H1 (cell line): ENCODE data around the gene CABP2. TPM values are rescaled to one million over a fixed set of nuclear protein-coding genes. Genes with fewer than 3 reads are reported as not detected.
A peak's percentile ranks its signal among the peaks of the same experiment; 100 is the strongest.

Source experiments
- CTCF ChIA-PET: fragments of 300-600 bp; sonication (Branson Sonifier 250); formaldehyde crosslinking; loops from one replicate; lab custom pipeline; 2021; ENCODE audit not compliant: partially characterized antibody; lab: Charles Lee
- POLR2A ChIA-PET: fragments of 300-600 bp; sonication (Branson Sonifier 250); formaldehyde crosslinking; loops from one replicate; lab custom pipeline; 2021; ENCODE audit warnings: inconsistent platforms; ENCODE audit not compliant: partially characterized antibody; lab: Charles Lee
- DNase-seq, 2 experiments: peaks; one replicate each; pipeline versions ENCODE4 v3.0.0 to v3.0.0-alpha.2; 2010 to 2022; ENCODE audit warnings: low spot score in 2 of 2, low read depth in 1 of 2, mixed read lengths in 1 of 2
- FAIRE-seq: peaks from 2 replicates; lab custom pipeline; 2011; peaks lifted over from hg19 to GRCh38; lab: Jason Lieb, UNC
- H2AFZ ChIP-seq: 2 replicates; pipeline ENCODE4 v1.8.1; 2012; ENCODE audit warnings: low read length, inconsistent platforms
- H2AK5ac ChIP-seq: 2 replicates; pipeline ENCODE4 v1.6.1; 2013; ENCODE audit warnings: low read depth, low read length
- H2BK120ac ChIP-seq: replicated peaks from 2 replicates; pipeline ENCODE3; 2013; ENCODE audit warnings: low read depth, low read length, inconsistent platforms
- H2BK12ac ChIP-seq: 2 replicates; pipeline ENCODE4 v1.6.1; 2013; ENCODE audit warnings: low read depth, low read length
- H2BK15ac ChIP-seq: 2 replicates; pipeline ENCODE4 v1.6.1; 2013; ENCODE audit warnings: low read length
- H2BK20ac ChIP-seq: 2 replicates; pipeline ENCODE4 v1.6.1; 2013; ENCODE audit warnings: low read length
- H2BK5ac ChIP-seq: 2 replicates; pipeline ENCODE4 v1.6.1; 2013; ENCODE audit warnings: low read depth, low read length
- H3K14ac ChIP-seq: 2 replicates; pipeline ENCODE4 v1.6.1; 2013; ENCODE audit warnings: inconsistent platforms; ENCODE audit not compliant: insufficient read length
- H3K18ac ChIP-seq: 2 replicates; pipeline ENCODE4 v1.6.1; 2013; ENCODE audit warnings: low read length; ENCODE audit errors: extremely low read depth
- H3K23ac ChIP-seq: 2 replicates; pipeline ENCODE4 v1.6.1; 2013; ENCODE audit warnings: inconsistent platforms; ENCODE audit not compliant: insufficient read length
- H3K23me2 ChIP-seq: 2 replicates; pipeline ENCODE4 v1.6.1; 2013; ENCODE audit warnings: low read depth, low read length
- H3K27ac ChIP-seq: 2 replicates; pipeline ENCODE4 v1.6.1; 2011; ENCODE audit warnings: low read depth, low read length, inconsistent platforms
- H3K27me3 ChIP-seq, 4 experiments: replicated peaks in 1 of 4; 1 replicate in 1 of 4; 2 replicates in 3 of 4; pipeline versions ENCODE4 v1.6.1 to v1.8.1; 2011 to 2013; ENCODE audit warnings: low read length in 3 of 4, mild to moderate bottlenecking in 3 of 4, inconsistent platforms in 2 of 4, mixed read lengths in 2 of 4, moderate library complexity in 1 of 4; ENCODE audit not compliant: control insufficient read depth in 3 of 4, insufficient read depth in 3 of 4; ENCODE audit errors: extremely low read depth in 1 of 4
- H3K36me3 ChIP-seq, 4 experiments: 2 replicates each; pipeline versions ENCODE4 v1.6.1 to v1.8.1; 2011 to 2013; ENCODE audit warnings: mild to moderate bottlenecking in 4 of 4, low read length in 3 of 4, moderate library complexity in 2 of 4, control low read depth in 1 of 4, inconsistent platforms in 1 of 4; ENCODE audit not compliant: insufficient read depth in 4 of 4, control insufficient read depth in 2 of 4
- H3K4ac ChIP-seq: replicated peaks from 2 replicates; pipeline ENCODE3; 2013; ENCODE audit warnings: low read length, low read depth, mixed read lengths, inconsistent platforms; ENCODE audit not compliant: insufficient read length
- H3K4me1 ChIP-seq, 4 experiments: replicated peaks in 1 of 4; 1 replicate in 1 of 4; 2 replicates in 3 of 4; pipeline versions ENCODE4 v1.6.1 to v1.8.1; 2011 to 2013; ENCODE audit warnings: low read length in 3 of 4, inconsistent platforms in 2 of 4, mixed read lengths in 1 of 4; ENCODE audit not compliant: insufficient read depth in 4 of 4, control insufficient read depth in 3 of 4
- H3K4me2 ChIP-seq, 2 experiments: 2 replicates each; pipeline versions ENCODE4 v1.6.1 to v1.8.1; 2011 to 2013; ENCODE audit warnings: low read depth in 2 of 2, low read length in 2 of 2, control low read depth in 1 of 2, inconsistent platforms in 1 of 2, mild to moderate bottlenecking in 1 of 2; ENCODE audit not compliant: insufficient read depth in 1 of 2
- H3K4me3 ChIP-seq, 4 experiments: fragments of 200-600, 300-600 bp in 1 of 4; sonication (generic), shearing (Covaris generic), sonication (Bioruptor Twin) in 1 of 4; 2 replicates each; pipeline versions ENCODE4 v1.5.1 to v1.8.1; 2011 to 2016; ENCODE audit warnings: low read length in 4 of 4, low read depth in 3 of 4, control low read depth in 2 of 4, inconsistent platforms in 2 of 4, mild to moderate bottlenecking in 2 of 4, mixed read lengths in 1 of 4, moderate library complexity in 1 of 4; ENCODE audit not compliant: insufficient read depth in 2 of 4; ENCODE audit errors: extremely low read depth in 1 of 4
- H3K56ac ChIP-seq: replicated peaks from 2 replicates; pipeline ENCODE3; 2013; ENCODE audit warnings: low read depth, mild to moderate bottlenecking, mixed read lengths, low read length, inconsistent platforms; ENCODE audit not compliant: insufficient read length
- H3K79me1 ChIP-seq: 2 replicates; pipeline ENCODE4 v1.6.1; 2013; ENCODE audit warnings: low read depth, low read length, control low read depth
- H3K79me2 ChIP-seq, 2 experiments: 2 replicates each; pipeline versions ENCODE4 v1.6.1 to v1.8.1; 2012 to 2013; ENCODE audit warnings: low read length in 2 of 2, mild to moderate bottlenecking in 2 of 2, inconsistent platforms in 1 of 2; ENCODE audit not compliant: insufficient read depth in 2 of 2, control insufficient read depth in 1 of 2
- H3K9ac ChIP-seq, 4 experiments: replicated peaks in 1 of 4; 1 replicate in 1 of 4; 2 replicates in 3 of 4; pipeline versions ENCODE4 v1.6.1 to v1.8.1; 2011 to 2013; ENCODE audit warnings: low read depth in 3 of 4, low read length in 3 of 4, control low read depth in 2 of 4, mild to moderate bottlenecking in 2 of 4, moderate library complexity in 2 of 4, inconsistent platforms in 1 of 4; ENCODE audit errors: extremely low read depth in 1 of 4
- H3K9me3 ChIP-seq, 2 experiments: 2 replicates each; pipeline versions ENCODE4 v1.6.1 to v1.8.1; 2012 to 2013; ENCODE audit warnings: mild to moderate bottlenecking in 2 of 2, moderate library complexity in 2 of 2, control low read depth in 1 of 2, inconsistent platforms in 1 of 2, low read depth in 1 of 2, low read length in 1 of 2, mixed read lengths in 1 of 2; ENCODE audit not compliant: insufficient read depth in 2 of 2
- H4K20me1 ChIP-seq, 2 experiments: replicated peaks in 1 of 2; 2 replicates each; pipeline versions ENCODE3 to v1.8.1; 2011 to 2013; ENCODE audit warnings: inconsistent platforms in 2 of 2, low read length in 2 of 2, mild to moderate bottlenecking in 1 of 2; ENCODE audit not compliant: insufficient read depth in 2 of 2, control insufficient read depth in 1 of 2
- H4K5ac ChIP-seq: 2 replicates; pipeline ENCODE4 v1.6.1; 2013; ENCODE audit warnings: low read length, low read depth, mixed read lengths, inconsistent platforms; ENCODE audit not compliant: insufficient read length
- H4K8ac ChIP-seq: 2 replicates; pipeline ENCODE4 v1.8.0; 2013; ENCODE audit warnings: mild to moderate bottlenecking, moderate library complexity, low read length, inconsistent platforms; ENCODE audit not compliant: insufficient read depth; ENCODE audit errors: extremely low read depth
- H4K91ac ChIP-seq: replicated peaks from 2 replicates; pipeline ENCODE3; 2013; ENCODE audit warnings: low read length, mixed read lengths, inconsistent platforms; ENCODE audit not compliant: insufficient read length
- CTCF ChIP-seq, 3 experiments: IDR thresholded peaks; 1 replicate in 2 of 3; 2 replicates in 1 of 3; pipeline versions ENCODE4 v1.5.1 to v1.6.1; 2011; ENCODE audit warnings: low read length in 3 of 3, mild to moderate bottlenecking in 3 of 3, inconsistent platforms in 2 of 3, low read depth in 1 of 3, moderate library complexity in 1 of 3; ENCODE audit not compliant: insufficient read depth in 1 of 3; ENCODE audit errors: control extremely low read depth in 1 of 3
- GABPA ChIP-seq: IDR thresholded peaks from 2 replicates; pipeline ENCODE4 v1.6.1; 2011; ENCODE audit warnings: mild to moderate bottlenecking, low read length, moderate library complexity, borderline replicate concordance; ENCODE audit not compliant: insufficient read depth
- WGBS, 2 experiments: shearing (Covaris generic) in 1 of 2; methylation state at CpG; one replicate each; pipeline versions ENCODE4 v1.1.6 to v1.1.7; 2013 to 2015; ENCODE audit warnings: low lambda C conversion rate in 2 of 2, mixed read lengths in 2 of 2, inconsistent platforms in 1 of 2, low coverage in 1 of 2, missing lambda C conversion rate in 1 of 2; ENCODE audit not compliant: insufficient replicate concordance in 2 of 2, insufficient coverage in 1 of 2, insufficient read length in 1 of 2; ENCODE audit errors: extremely low coverage in 1 of 2, missing lambda C conversion rate in 1 of 2; 5-methylcytosine and 5-hydroxymethylcytosine counted together
- polyA plus RNA-seq, 7 experiments: library from polyadenylated mRNA; depleted of rRNA in 3 of 7; stranded (reverse) in 5 of 7; unstranded in 2 of 7; fragments of >200 nt in 5 of 7; fragments of 200-250 nt in 2 of 7; gene quantifications; 1 replicate in 5 of 7; 2 replicates in 1 of 7; 4 replicates in 1 of 7; pipeline versions ENCODE4 v1.2.1 to v1.2.3, GENCODE V29; 2011 to 2013; ENCODE audit warnings: missing spikeins in 2 of 7, mixed read lengths in 2 of 7
- total RNA-seq: library from RNA; stranded (reverse); fragmentation: NEBNext Ultra II Directional; extraction: Animal tissue kit (Norgen Biotek cat#: 25700); gene quantifications from 2 replicates; pipeline ENCODE4 v1.2.1, GENCODE V29; 2021

The CABP2 gene
- total and polyA plus RNA-seq, 2 of the 8 experiments (the other 6 are each of a cell fraction or from before 2014, with no cell fraction given) = not detected

DNA sequence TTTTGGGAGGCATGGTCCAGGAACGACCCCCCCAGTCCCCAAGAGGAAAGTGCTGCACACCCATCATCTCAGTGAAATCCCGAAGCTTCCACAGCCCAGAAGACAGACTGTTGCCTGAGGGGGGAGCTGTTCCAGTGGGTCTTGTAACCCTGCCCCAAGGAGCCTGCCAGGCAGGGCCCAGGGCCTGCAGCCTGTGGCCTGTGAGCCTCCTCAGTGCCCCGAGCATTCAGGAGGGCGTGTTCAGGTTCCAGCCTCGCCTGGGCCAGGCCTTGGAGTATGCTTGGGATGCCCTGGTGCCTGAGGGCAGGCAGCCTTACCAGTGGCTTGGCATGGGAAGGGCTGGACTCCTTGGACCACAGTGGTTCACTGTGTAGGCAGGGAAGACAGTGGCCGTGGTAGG, 18.0 kb upstream of the CABP2 start:
- ChIA-PET POLR2A (no interaction called here), CTCF (interaction anchor here (1.1 to 3.3 kb wide), 6 partner anchors 11 to 66 kb away, joined by 3 to 11 read pairs (median 4); no protein-coding TSS in a partner anchor)
- Histone ChIP-seq H2BK120ac (peak overlapping the region; percentile 54), H3K23ac (no peak overlapping the region), H3K79me1 (no peaks in the 10 kb centered on the region), H3K4me1 (peaks cover 0 to 5% (median 0%) of the 10 kb centered on the region in 4 experiments; a peak in 2 of 7 replicates), H4K5ac (no peak overlapping the region), H2AK5ac (no peak overlapping the region), H2BK5ac (no peak overlapping the region), H4K8ac (peak overlapping the region; percentile 53; the same call in 1 of the 2 replicates), H3K4me2 (no peak overlapping the region), H3K18ac (no peak overlapping the region), H3K27ac (no peak overlapping the region), H3K4me3 (no peak overlapping the region), H4K91ac (no peak overlapping the region), H3K9me3 (peaks cover 5 to 6% of the 10 kb centered on the region in 2 experiments; a peak in 2 of 4 replicates), H3K23me2 (no peaks in the 10 kb centered on the region), H3K9ac (no peak overlapping the region), H4K20me1 (no peaks in the 10 kb centered on the region), H2BK12ac (no peak overlapping the region), H3K14ac (no peak overlapping the region), H3K27me3 (no peaks in the 10 kb centered on the region; a peak in 1 of 7 replicates), H3K4ac (no peak overlapping the region), H2BK15ac (no peak overlapping the region), H3K36me3 (no peaks in the 10 kb centered on the region), H3K79me2 (no peaks in the 10 kb centered on the region), H3K56ac (no peak overlapping the region), H2AFZ (no peak overlapping the region), H2BK20ac (peak overlapping the region; percentile 32; the same call in 1 of the 2 replicates)
- no peak for FAIRE-seq
- 79% methylated on average over 6 of the region's 6 CpGs; no CpG with 5 or more reads in 1 of the 2 experiments for WGBS, 2 experiments
- no peak for DNase-seq
- TF ChIP-seq GABPA = no peak
- peak; percentile 4 to 38 (median 9); a peak in 3 of 4 replicates for TF ChIP-seq CTCF (IDR thresholded peaks at IDR 0.05; ENCODE audit: control extremely low read depth in 1 of 3, insufficient read depth in 1 of 3, low read depth in 1 of 3, low read length in 3 of 3)
